NK-92 treated with Interleukin-12 subunit alpha and Interleukin-12 subunit beta, amount 100 ng/mL, for 24 hours (cell line): Measurements from ENCODE around the gene RUVBL1.

Experiments
- DNase-seq: peaks from one replicate; lab custom pipeline; 2025; lab: John Stamatoyannopoulos, UW

RUVBL1 gene

DNA sequence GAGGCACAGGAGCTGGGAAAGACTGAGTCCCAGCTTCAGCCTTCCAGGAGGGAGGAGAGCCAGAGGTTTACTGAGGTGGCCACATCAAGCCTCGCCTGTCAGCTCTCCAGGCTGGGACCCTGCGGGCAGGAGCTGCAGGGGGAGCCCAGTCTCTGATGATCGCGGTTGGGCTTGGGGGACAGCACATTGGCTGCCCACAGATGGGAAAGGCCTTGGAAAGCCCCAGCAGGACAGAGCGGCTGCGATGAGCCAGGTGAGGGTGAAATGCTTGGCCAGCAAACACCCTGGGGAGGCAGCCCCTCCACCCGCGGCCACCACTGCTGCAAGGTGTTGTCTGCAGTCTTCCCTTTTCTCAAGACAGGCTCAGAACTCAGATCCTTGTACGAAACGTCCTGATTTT is 40.2 kb downstream of the RUVBL1 start:
- DNase-seq, result no peak

GRCh38 chr3:128082546-128082945 is 41.1 kb downstream of the RUVBL1 start:
- DNase-seq, result no peak

GRCh38 chr3:128081846-128082245 is 41.8 kb downstream of the RUVBL1 start:
- DNase-seq, result no peak

DNA sequence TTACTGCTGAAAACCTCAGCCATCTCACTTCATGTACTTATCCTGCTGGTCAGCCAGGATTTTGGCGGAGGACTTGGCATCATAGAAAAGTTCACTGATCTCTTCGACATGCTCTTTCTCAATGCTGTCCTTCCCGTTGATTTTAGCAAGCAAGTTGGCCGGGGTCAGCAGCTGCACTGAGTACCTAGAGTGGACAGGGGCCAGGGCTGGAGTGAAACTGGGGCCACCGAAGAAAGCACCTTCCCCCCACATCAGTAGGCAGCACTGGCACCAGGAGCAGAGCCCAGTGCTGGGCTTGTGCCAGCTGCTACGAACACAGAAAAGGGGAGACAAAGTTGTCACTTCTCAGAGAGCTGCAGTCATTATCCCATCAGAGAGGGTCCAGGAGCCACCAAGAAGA is 42.4 kb downstream of the RUVBL1 start:
- DNase-seq, result no peak

DNA sequence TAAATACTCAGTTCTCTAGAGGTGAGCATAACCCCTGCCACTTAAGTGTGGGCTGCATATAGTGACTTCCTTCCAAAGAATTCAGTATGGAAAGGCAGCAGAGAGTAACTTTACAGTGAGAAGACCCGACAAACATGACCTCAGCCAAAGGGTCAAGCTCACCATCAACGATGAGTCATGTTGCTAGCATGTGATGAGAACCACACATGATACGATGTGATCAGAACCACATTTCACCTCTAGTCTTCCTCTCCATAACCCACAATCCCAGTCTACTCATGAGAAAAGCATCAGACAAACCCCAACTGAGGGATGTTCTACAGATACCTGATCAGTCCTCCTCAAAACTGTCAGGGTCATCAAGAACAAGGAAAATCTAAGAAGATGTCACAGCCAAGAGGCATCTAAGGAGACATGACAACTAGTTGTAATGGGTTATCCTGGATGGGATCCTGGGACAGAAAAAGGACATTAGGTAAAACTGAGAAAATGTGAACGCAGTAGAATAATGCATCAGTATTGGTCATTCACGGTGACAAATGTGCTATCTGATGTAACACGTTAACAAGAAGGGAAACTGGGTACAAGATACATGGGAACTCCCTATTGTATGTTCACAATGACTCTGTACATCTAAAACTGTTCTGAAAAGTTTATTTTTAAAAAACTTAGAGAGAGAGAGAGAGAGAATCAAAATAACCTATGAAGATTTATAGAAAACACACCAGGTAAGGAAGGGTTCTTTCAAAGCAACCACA is 43.1 kb downstream of the RUVBL1 start:
- no peak for DNase-seq

DNA sequence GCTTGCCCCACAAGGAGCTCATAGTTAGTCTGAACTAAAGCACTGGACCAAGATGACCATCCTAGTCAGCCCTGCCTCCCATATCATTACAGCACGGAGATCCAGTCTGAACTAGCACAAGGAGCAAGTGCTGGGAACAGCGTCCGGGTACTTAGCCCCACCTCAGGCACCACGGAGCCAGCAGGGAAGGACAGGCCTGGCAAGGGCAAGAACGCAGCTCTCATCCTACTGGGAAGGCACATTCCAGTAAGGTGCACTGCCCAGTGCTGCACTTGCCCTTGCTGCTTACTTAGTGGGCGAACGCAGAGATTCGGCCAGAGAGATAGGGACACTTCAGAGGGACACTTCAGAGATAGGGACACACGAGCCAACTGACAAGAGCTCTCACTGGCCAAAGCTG is 43.8 kb downstream of the RUVBL1 start:
- DNase-seq, result no peak

GRCh38 chr3:128078875-128079274 is 44.7 kb downstream of the RUVBL1 start:
- DNase-seq, result no peak

DNA sequence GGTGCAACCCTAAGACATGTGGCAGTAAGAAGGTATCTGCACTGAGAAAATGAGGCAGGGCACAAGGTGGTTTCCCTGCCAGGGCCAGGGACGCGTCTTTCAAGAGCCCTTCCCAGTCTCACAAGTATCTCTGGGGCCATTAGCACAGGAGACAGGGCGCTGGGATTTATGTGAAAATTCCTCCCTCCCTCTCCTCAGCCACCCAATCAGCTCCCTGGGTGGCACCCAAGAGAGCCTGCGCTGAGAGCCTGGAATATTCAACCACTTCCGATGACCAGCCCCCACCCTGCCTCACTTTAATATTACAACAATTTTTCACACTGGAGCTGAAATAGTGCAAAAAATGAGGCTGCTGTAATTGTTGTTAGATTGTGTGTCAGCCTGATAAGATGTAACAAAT is 45.3 kb downstream of the RUVBL1 start:
- no peak for DNase-seq

DNA sequence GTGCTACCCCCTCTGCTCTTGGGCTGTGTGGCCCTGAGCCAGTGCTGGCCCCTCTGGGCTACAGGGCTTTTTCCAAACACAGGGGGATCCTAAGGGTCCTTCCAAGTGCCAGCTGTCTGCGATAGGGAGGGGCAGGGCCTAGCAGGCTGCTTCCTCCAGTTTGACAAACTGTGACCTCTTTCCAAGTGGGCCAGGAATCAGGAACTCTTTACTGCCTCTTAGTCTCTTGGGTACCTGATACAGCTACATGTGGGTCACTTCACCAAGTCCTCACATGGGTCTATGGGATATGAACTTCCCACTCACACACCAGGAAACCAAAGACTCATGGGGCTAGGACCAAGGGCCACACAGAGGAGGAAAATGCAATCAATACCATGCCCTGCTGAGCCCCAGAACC is 45.9 kb downstream of the RUVBL1 start:
- DNase-seq, result no peak

DNA sequence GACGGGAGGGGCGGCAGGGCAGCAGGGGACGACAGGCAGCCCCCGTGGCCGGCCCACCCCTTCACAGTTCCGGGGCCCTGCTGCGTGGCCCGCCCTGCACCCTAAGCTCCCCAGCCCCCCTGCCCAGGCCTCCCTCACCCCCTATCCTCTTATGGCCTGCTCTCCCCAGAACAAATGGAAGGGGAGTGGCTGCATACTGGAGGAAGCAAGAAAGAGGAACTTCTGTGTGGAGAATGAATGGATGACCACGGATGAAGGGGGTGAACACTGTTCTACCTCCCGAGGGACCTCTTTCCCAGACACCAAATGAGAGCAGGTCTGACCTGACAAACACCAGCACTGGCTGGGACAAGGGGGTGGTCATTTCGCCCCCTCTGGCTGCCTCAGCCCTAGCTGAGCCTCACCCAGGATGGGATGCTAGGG is 46.4 kb downstream of the RUVBL1 start:
- no peak for DNase-seq

GRCh38 chr3:128076483-128077201 is 47.0 kb downstream of the RUVBL1 start:
- DNase-seq, result no peak

- no peak for DNase-seq
Observed at GRCh38 chr3:128075522-128076482, 47.8 kb downstream of the RUVBL1 start.

GRCh38 chr3:128074851-128075521 is 48.6 kb downstream of the RUVBL1 start:
- DNase-seq, result no peak

DNA sequence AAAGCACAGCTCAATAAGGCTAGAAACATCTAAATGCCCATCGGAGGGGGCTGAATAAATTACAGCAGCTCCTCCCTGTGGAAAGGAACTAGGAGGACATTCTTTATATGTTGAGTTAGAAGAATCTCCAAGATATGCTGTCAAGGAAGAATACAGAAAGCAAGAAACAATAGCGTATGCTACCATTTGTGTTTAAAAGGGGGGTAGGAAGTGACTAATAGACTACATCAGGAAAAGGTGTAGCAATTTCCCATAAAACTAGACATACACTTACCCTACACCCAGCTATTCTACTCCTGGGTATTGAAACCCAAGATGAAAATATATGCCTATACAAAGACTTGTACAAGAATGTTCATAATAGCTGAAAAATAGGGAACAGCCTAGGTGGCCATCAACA is 49.8 kb downstream of the RUVBL1 start:
- no peak for DNase-seq

GRCh38 chr3:128073185-128073725 is 50.4 kb downstream of the RUVBL1 start:
- DNase-seq, result no peak

GRCh38 chr3:128072454-128073184 is 51.0 kb downstream of the RUVBL1 start:
- no peak for DNase-seq

DNA sequence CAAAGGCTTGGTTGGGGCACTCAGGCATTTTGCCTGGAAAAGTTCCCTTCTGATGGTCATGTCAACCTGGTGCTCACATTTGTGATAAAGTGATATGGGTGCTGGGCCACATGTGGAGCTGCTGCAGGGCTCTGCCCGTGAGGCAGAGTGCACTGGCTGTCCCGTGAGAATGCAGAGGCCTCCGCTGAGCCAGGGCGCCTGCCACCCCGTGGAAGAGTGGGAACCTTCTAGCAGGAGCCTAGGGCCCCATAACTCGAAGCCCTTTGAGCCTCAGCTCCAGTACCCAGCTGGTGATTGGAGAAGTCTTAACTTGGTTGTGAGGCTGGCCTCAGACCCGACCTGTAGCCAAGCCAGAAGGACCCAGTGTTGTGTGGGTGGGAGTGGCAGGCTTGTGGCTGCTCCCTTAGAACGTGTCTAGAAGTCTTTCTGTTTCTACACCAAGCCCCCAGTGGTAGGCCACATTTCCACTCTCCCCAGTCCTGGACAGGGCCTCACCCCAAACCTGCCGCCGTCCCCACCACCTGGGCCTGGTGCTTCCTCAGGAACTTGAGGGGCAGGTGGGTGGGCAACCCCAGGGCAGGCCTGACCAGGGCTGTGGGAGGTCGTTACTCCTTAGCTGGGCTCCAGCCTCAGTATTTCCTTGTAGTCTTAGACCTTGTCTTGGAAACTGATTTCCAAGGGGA is 51.7 kb downstream of the RUVBL1 start:
- no peak for DNase-seq

DNA sequence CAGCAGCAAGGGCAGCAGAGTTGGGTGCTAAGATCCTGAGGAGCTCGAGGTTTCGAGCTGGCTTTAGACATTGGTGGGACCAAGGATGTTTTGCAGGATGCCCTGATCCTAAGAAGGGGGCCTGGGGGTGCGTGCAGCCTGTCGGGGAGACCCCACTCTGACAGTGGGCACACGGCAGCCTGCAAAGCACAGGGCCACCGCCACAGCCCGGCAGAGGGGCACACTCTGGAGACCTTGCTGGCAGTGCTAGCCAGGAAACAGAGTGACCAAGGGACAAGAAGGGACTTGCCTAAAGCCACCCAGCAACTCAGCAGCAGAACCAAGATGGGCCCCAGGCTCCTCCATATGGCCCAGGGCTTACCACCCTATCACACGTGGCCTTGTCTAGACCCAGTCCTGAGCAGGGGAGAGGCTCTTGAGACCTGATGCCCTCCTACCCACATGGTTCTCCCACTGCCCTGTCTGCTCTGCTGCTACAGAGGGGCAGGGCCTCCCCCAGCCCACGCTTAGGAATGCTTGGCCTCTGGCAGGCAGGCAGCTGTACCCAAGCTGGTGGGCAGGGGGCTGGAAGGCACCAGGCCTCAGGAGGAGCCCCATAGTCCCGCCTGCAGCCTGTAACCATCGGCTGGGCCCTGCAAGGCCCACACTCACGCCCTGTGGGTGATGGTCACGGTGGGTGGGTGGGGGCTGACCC is 52.6 kb downstream of the RUVBL1 start:
- DNase-seq, result no peak

DNA sequence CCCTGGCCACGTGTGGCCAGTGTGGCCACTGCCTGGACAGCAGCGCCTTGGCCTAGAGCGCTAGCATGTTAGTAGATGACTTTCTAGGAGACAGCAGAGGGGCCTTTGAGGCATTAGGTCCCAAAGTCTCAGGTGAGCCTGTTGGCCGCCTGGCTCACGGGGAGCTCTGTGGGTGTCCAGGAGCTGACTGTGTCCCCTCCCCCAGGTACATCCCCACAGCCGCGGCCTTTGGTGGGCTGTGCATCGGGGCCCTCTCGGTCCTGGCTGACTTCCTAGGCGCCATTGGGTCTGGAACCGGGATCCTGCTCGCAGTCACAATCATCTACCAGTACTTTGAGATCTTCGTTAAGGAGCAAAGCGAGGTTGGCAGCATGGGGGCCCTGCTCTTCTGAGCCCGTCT is 54.3 kb downstream of the RUVBL1 start:
- DNase-seq, result no peak

DNA sequence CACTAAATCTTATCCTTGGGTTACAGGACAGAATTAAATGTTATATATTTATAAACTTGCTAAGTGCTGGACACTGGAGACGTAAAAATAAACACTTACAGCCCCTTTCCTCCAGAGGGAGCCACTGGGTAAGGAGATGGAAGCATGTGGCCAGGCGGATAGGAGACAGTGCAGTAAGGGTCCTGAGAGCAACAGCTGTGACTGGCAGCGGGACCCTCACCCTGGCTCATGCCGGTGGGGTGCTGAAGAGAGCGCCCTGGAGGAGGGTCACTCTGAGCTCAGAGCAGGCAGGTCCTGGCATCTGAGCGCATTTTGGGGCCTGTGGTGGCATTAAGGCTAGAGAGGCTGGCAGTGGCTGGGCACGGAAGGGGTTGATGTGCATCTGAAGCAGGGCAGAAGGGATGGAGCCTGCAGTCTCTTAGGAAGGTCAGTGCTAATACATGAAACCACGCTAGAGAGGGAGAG is 55.4 kb downstream of the RUVBL1 start:
- DNase-seq, result no peak
